Keratinocyte (primary cell): ENCODE measurements around the gene TUBGCP4. TPM values are rescaled to one million over a fixed set of nuclear protein-coding genes. Genes with fewer than 3 reads are reported as not detected.

ENCODE experiments used
- DNase-seq: peaks from one replicate; pipeline ENCODE4 v3.0.0-alpha.2; 2011; ENCODE audit warnings: low read depth, missing footprints, low spot score
- FAIRE-seq: peaks from 2 replicates; lab custom pipeline; 2011; peaks lifted over from hg19 to GRCh38; lab: Jason Lieb, UNC
- H2AFZ ChIP-seq: 2 replicates; pipeline ENCODE4 v1.6.0; 2012; ENCODE audit warnings: low read length, control low read depth, inconsistent platforms; ENCODE audit not compliant: control insufficient read depth
- H3K27ac ChIP-seq: 2 replicates; pipeline ENCODE4 v1.5.1; 2011; ENCODE audit warnings: low read length; ENCODE audit not compliant: control insufficient read depth, insufficient read depth
- H3K27me3 ChIP-seq: 3 replicates; pipeline ENCODE4 v1.6.0; 2011; ENCODE audit warnings: low read length; ENCODE audit not compliant: control insufficient read depth, insufficient read depth; ENCODE audit errors: extremely low read depth
- H3K36me3 ChIP-seq, 2 experiments: 2 replicates in 1 of 2; 3 replicates in 1 of 2; pipeline ENCODE4 v1.5.1; 2011; ENCODE audit warnings: low read length in 2 of 2, mild to moderate bottlenecking in 1 of 2; ENCODE audit not compliant: control insufficient read depth in 2 of 2, insufficient read depth in 2 of 2; ENCODE audit errors: extremely low read depth in 1 of 2
- H3K4me1 ChIP-seq: 3 replicates; pipeline ENCODE4 v1.5.1; 2011; ENCODE audit warnings: low read length; ENCODE audit not compliant: control insufficient read depth, insufficient read depth; ENCODE audit errors: extremely low read depth
- H3K4me2 ChIP-seq: 3 replicates; pipeline ENCODE4 v1.6.0; 2011; ENCODE audit warnings: low read depth, low read length; ENCODE audit not compliant: control insufficient read depth, insufficient read depth; ENCODE audit errors: extremely low read depth
- H3K4me3 ChIP-seq, 3 experiments: fragments of 200-600 bp in 1 of 3; sonication (generic) in 1 of 3; 2 replicates in 2 of 3; 3 replicates in 1 of 3; pipeline ENCODE4 v1.5.1; 2011 to 2016; ENCODE audit warnings: low read length in 3 of 3, mild to moderate bottlenecking in 3 of 3, control low read depth in 2 of 3, inconsistent platforms in 1 of 3, low read depth in 1 of 3, mixed read lengths in 1 of 3, mixed run types in 1 of 3, moderate library complexity in 1 of 3; ENCODE audit not compliant: control insufficient read depth in 2 of 3, insufficient read depth in 2 of 3; ENCODE audit errors: extremely low read depth in 1 of 3
- H3K79me2 ChIP-seq: 2 replicates; pipeline ENCODE4 v1.6.0; 2012; ENCODE audit warnings: low read length; ENCODE audit not compliant: control insufficient read depth, insufficient read depth
- H3K9ac ChIP-seq: 3 replicates; pipeline ENCODE4 v1.6.0; 2011; ENCODE audit warnings: low read length; ENCODE audit not compliant: control insufficient read depth, insufficient read depth; ENCODE audit errors: extremely low read depth
- H3K9me1 ChIP-seq: 3 replicates; pipeline ENCODE4 v1.6.0; 2011; ENCODE audit warnings: low read length; ENCODE audit not compliant: control insufficient read depth, insufficient read depth; ENCODE audit errors: extremely low read depth
- H3K9me3 ChIP-seq: 2 replicates; pipeline ENCODE4 v1.5.1; 2012; ENCODE audit warnings: low read depth, low read length; ENCODE audit not compliant: control insufficient read depth
- H4K20me1 ChIP-seq: 3 replicates; pipeline ENCODE4 v1.6.0; 2011; ENCODE audit warnings: low read length; ENCODE audit not compliant: control insufficient read depth, insufficient read depth; ENCODE audit errors: extremely low read depth
- CTCF ChIP-seq, 3 experiments: IDR thresholded peaks in 1 of 3; conservative IDR thresholded peaks in 1 of 3; optimal IDR thresholded peaks in 1 of 3; 2 replicates in 2 of 3; 3 replicates in 1 of 3; pipeline versions ENCODE3 to v1.5.1; 2011; ENCODE audit warnings: low read length in 3 of 3, mild to moderate bottlenecking in 3 of 3, moderate library complexity in 2 of 3, control low read depth in 1 of 3, inconsistent platforms in 1 of 3; ENCODE audit not compliant: insufficient read depth in 2 of 3; ENCODE audit errors: extremely low read depth in 1 of 3
- EZH2 ChIP-seq: IDR thresholded peaks from one replicate; pipeline ENCODE4 v1.6.1; 2012; ENCODE audit warnings: inconsistent platforms, mild to moderate bottlenecking, low read length, moderate library complexity
- dilution Hi-C: fragments of 300-500 bp; cut with MboI; formaldehyde crosslinking; loops from one replicate; pipeline ENCODE4 v1.7.0; 2020; ENCODE audit warnings: low sequenced_read_pairs; ENCODE audit not compliant: extremely low pct_ligation_motif_present
- polyA plus RNA-seq, 5 experiments: library from polyadenylated mRNA; depleted of rRNA in 3 of 5; stranded (reverse) in 3 of 5; stranded (forward) in 1 of 5; unstranded in 1 of 5; fragments of >200 nt; gene quantifications; 1 replicate in 1 of 5; 2 replicates in 3 of 5; 3 replicates in 1 of 5; pipeline versions ENCODE4 v1.2.1 to v1.2.3, GENCODE V29; 2011 to 2012; ENCODE audit warnings: missing spikeins in 2 of 5, low read depth in 1 of 5, low replicate concordance in 1 of 5

The TUBGCP4 gene
- polyA plus RNA-seq, 1 donor (not counting 4 experiments of a cell fraction or from before 2014, with no cell fraction given), result 16.1 TPM

- Histone ChIP-seq H3K4me3 (no peak overlapping the region), H3K27ac (no peak overlapping the region), H4K20me1 (no peaks in the 10 kb centered on the region), H3K4me1 (no peaks in the 10 kb centered on the region), H3K9ac (no peak overlapping the region), H3K4me2 (no peak overlapping the region), H2AFZ (no peak overlapping the region), H3K36me3 (peaks cover 21 to 42% of the 10 kb centered on the region in 2 experiments), H3K9me3 (no peaks in the 10 kb centered on the region), H3K27me3 (no peaks in the 10 kb centered on the region), H3K9me1 (no peaks in the 10 kb centered on the region), H3K79me2 (no peaks in the 10 kb centered on the region)
- TF ChIP-seq EZH2, result no peak
- no peak for TF ChIP-seq CTCF (optimal IDR thresholded peaks at IDR 0.05 in 1 of 3, IDR thresholded peaks at IDR 0.05 in 1 of 3, conservative IDR thresholded peaks at IDR 0.05 in 1 of 3; ENCODE audit: extremely low read depth in 1 of 3, insufficient read depth in 2 of 3, low read length in 3 of 3)
- DNase-seq (no peak), FAIRE-seq (no peak)
- dilution Hi-C loops, result no loop called here
Observed at GRCh38 chr15:43403616-43404015, 32.7 kb downstream of the TUBGCP4 start.

GRCh38 chr15:43404130-43404529 is 33.2 kb downstream of the TUBGCP4 start:
- no peaks in the 10 kb centered on the region for H3K9me3 ChIP-seq
- no peak for DNase-seq
- TF ChIP-seq EZH2, result no peak
- TF ChIP-seq CTCF (optimal IDR thresholded peaks at IDR 0.05 in 1 of 3, IDR thresholded peaks at IDR 0.05 in 1 of 3, conservative IDR thresholded peaks at IDR 0.05 in 1 of 3; ENCODE audit: extremely low read depth in 1 of 3, insufficient read depth in 2 of 3, low read length in 3 of 3), result no peak
- H3K79me2 ChIP-seq, result no peaks in the 10 kb centered on the region
- dilution Hi-C loops, result no loop called here
- H3K9ac ChIP-seq, result no peak overlapping the region
- H2AFZ ChIP-seq, result no peak overlapping the region
- no peaks in the 10 kb centered on the region for H4K20me1 ChIP-seq
- H3K36me3 ChIP-seq, result peaks cover 24 to 45% of the 10 kb centered on the region in 2 experiments
- H3K27me3 ChIP-seq, result no peaks in the 10 kb centered on the region
- H3K27ac ChIP-seq, result no peak overlapping the region
- no peak overlapping the region for H3K4me3 ChIP-seq
- no peak overlapping the region for H3K4me2 ChIP-seq
- H3K4me1 ChIP-seq, result no peaks in the 10 kb centered on the region
- H3K9me1 ChIP-seq, result no peaks in the 10 kb centered on the region
- FAIRE-seq, result no peak
